GM19397 (cell line): Measurements from ENCODE around the gene GNB1L.

Experiments used
- ATAC-seq: cut with Tn5 transposase; IDR thresholded peaks from one replicate; pipeline ENCODE4 v1.9.1; 2021; ENCODE audit warnings: mild to moderate bottlenecking, moderate library complexity; ENCODE audit not compliant: unreplicated experiment

GNB1L gene

GRCh38 chr22:19812910-19813309, 41.8 kb downstream of the GNB1L start:
- ATAC-seq: no peak

- no peak for ATAC-seq
These were observed 42.6 kb downstream of the GNB1L start for GRCh38 chr22:19811811-19812771.

GRCh38 chr22:19811211-19811621, 43.5 kb downstream of the GNB1L start:
- ATAC-seq: no peak

- no peak for ATAC-seq
These were observed 44.1 kb downstream of the GNB1L start for GRCh38 chr22:19810381-19811201.

- no peak for ATAC-seq
These were observed 44.9 kb downstream of the GNB1L start for GRCh38 chr22:19809741-19810140.

GRCh38 chr22:19808873-19809478, 45.7 kb downstream of the GNB1L start:
- ATAC-seq: no peak

GRCh38 chr22:19807914-19808872, 46.5 kb downstream of the GNB1L start:
- ATAC-seq: no peak

GRCh38 chr22:19807161-19807913, 47.3 kb downstream of the GNB1L start:
- ATAC-seq: no peak

- no peak for ATAC-seq
These were observed 48.2 kb downstream of the GNB1L start for GRCh38 chr22:19806213-19807160.

GRCh38 chr22:19805821-19806212, 48.9 kb downstream of the GNB1L start:
- ATAC-seq: no peak

- no peak for ATAC-seq
These were observed 50.9 kb downstream of the GNB1L start for GRCh38 chr22:19803736-19804267.

- ATAC-seq: no peak
These were observed 51.6 kb downstream of the GNB1L start for GRCh38 chr22:19802894-19803735.

GRCh38 chr22:19802001-19802893, 52.4 kb downstream of the GNB1L start:
- ATAC-seq: no peak

- no peak for ATAC-seq
These were observed 53.2 kb downstream of the GNB1L start for GRCh38 chr22:19801340-19802000.

- ATAC-seq: no peak
These were observed 53.9 kb downstream of the GNB1L start for GRCh38 chr22:19800761-19801244.
